HG03139 (cell line): ENCODE data around the gene ST7.

ENCODE experiments used
- ATAC-seq: cut with Tn5 transposase; IDR thresholded peaks from one replicate; pipeline ENCODE4 v1.9.1; 2021; ENCODE audit not compliant: unreplicated experiment

ST7 gene

GRCh38 chr7:117251687-117252086 is 298.4 kb downstream of the ST7 start:
- ATAC-seq, result no peak

DNA sequence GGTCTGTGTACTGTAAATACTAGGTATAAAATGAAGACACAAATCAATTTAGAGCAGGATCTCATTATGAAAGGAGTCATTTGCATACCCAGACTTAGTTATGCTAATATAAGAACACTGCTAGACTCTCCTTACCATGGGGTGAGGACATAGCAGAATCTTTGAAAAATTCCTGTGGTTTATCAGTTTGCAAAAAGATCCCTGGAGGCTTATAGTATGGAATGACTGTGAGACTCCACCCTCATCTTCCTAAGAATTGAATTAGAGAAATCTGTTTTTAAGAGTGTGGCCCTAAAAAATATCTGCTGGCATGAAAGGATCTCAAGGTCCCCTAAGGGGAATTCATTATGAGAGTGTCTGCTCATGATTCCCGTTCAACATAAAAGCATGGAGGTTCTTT is 306.3 kb downstream of the ST7 start:
- no peak for ATAC-seq

- ATAC-seq, result no peak
Measured at GRCh38 chr7:117262546-117262945, 309.2 kb downstream of the ST7 start.

- ATAC-seq, result no peak
Measured at GRCh38 chr7:117264716-117265115, 311.4 kb downstream of the ST7 start.

- ATAC-seq, result no peak
Measured at GRCh38 chr7:117269417-117269816, 316.1 kb downstream of the ST7 start.

DNA sequence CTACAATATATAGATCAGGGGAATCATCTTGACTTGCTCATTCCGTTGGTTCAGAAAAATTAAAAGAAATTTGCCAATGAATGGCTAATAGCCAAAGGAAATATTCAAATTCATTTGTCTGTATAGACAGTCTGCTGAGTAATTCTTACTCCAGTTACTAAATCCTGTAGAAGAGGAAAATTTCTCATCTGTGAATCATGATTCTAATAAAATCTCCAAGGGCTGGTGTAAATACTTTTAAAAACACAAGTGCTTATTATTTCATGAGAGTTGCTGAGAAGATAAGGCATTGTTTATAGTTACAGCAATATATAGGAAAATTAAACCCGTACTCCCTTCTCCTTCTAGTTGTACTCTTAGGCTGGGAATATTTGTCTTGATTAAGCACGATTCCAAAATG is 316.6 kb downstream of the ST7 start:
- no peak for ATAC-seq

DNA sequence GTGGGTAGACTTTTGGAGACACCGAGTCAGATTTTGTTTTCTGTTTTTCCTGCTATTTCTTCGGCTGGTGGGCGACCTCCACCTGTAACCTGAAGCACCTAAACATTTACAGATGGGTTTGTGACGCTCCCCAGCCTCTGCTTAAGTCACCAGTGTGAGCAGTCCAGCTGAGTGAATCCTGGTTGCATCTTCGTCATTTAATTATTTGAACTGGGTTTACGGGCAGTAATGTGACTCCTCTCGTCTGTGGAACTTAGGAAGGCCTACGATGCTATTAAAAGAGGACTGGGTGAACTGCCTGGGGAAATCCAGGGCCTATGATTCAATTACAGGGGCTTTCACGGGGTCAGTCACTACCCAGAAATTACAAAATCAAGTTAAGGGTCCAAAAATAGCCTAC is 317.1 kb downstream of the ST7 start:
- ATAC-seq, result no peak

GRCh38 chr7:117271566-117271965 is 318.3 kb downstream of the ST7 start:
- ATAC-seq, result no peak

DNA sequence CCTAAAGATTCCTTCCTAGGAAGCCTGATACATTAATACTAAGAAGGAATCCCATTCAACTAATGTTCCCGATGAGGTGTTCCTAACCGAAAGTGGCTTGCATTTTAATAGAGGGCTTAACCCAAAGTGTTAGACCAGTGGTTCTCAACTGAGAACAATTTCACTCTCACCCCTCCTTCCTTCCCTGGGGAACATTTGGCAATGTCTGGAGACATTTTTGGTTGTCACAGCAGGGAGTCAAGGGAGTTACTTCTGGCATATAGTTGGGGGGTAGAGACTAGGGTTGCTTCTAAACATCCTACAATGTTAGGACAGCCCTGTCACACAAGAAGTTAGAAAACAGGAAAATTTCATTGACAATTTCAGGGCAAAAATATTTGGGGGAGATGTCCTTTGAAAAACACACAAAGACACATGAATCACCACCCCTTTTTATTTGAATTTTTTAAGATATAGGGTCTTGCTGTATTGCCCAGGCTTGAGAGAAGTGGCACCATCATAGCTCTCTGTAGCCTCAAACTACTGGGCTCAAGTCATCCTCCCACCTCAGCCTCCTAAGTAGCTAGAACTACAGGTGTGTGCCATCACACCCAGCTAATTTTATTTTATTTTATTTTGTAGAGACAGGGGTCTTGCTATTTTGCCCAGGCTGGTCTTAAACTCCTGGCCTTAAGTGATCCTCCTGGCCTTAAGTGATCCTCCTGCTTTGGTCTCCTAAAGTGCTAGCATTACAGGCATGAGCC is 318.9 kb downstream of the ST7 start:
- ATAC-seq, result no peak

- ATAC-seq, result no peak
Measured at GRCh38 chr7:117273325-117273724, 320.0 kb downstream of the ST7 start.

DNA sequence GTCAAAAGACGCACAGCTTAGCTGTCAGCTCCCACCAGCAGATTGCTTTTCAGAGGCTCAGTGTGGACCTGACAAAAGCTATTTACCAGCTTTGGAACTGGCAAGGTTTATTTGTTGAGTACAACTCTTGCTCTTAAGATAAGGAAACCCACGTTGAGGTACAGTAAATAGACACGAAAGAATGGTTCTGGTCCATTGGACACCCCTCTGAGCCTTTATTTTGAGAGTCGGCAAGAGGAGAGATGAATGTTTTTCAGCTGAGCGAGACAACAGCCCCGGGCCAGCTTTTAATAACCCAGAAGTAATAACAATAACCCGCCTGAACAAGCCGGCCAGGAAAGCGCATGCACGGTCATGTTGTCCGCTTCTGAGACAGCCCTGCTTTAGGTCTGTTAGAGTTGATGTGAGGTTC is 320.5 kb downstream of the ST7 start:
- no peak for ATAC-seq

DNA sequence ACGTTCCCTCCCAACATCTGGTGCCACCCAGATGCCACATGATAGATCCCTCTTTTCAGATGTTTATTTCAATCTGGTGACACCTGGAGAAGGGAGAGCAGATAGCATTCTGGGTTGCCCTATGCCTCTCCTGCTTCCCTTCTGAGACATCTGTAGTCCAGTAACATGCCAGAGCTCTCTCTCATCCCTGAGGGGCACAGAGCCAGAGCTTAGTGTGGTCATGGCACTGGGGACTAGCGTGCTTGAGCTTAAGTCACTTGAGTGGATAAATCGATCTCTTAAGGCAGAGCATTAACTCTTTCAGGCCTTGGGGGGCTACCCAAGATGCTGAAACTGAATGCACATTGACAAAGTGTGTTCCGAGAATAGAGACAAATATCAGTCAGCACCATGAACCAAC is 321.6 kb downstream of the ST7 start:
- ATAC-seq, result no peak

GRCh38 chr7:117277576-117277975 is 324.3 kb downstream of the ST7 start:
- no peak for ATAC-seq

GRCh38 chr7:117278040-117278439 is 324.7 kb downstream of the ST7 start:
- ATAC-seq, result no peak

GRCh38 chr7:117279203-117279602 is 325.9 kb downstream of the ST7 start:
- ATAC-seq, result no peak
